ENCODE data around the gene PRXL2C.

PRXL2C gene

GRCh38 chr9:96609732-96610131, 45.4 kb downstream of the PRXL2C start:
- DNase-seq, result no peak

- no peak for DNase-seq
These were observed 47.1 kb downstream of the PRXL2C start for GRCh38 chr9:96607971-96608370.

- no peak for DNase-seq
These were observed 49.8 kb downstream of the PRXL2C start for GRCh38 chr9:96605328-96605727.

- no peak for DNase-seq
These were observed 51.2 kb downstream of the PRXL2C start for GRCh38 chr9:96604004-96604319.

- DNase-seq, result no peak
These were observed 51.7 kb downstream of the PRXL2C start for GRCh38 chr9:96603305-96604003.

GRCh38 chr9:96599298-96599697, 55.8 kb downstream of the PRXL2C start:
- DNase-seq, result no peak

- DNase-seq, result no peak
These were observed 58.5 kb downstream of the PRXL2C start for GRCh38 chr9:96596601-96597111.
